Erythroblast (primary cell): ENCODE measurements around the gene AP5B1.

Source experiments
- GATA1 ChIP-seq: IDR thresholded peaks from 2 replicates; pipeline ENCODE4 v1.6.1; 2011; ENCODE audit warnings: low read depth, mild to moderate bottlenecking, control low read depth, low read length, moderate library complexity
- POLR2A ChIP-seq: IDR thresholded peaks from 2 replicates; pipeline ENCODE4 v1.6.1; 2011; ENCODE audit warnings: mild to moderate bottlenecking, low read length

DNA sequence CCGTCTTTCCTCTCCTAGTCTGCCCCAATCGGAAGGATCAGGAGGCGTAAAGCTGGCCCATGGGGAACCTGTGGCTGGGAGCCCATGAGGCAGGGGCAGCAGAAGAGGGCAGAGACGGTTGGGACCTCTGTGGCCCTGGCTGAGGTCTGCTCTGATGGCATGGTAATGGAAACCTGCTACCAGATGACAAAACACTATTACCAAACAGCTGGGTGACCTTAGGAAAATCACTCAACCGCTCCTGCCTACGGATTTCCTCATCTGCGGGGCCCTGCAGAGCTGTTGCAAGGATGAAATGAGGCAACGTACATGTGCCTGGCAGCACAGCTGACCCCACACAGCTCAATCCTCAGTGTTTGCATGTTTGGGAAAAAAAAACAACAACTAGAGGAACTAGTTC lies 4.6 kb downstream of the AP5B1 start:
- TF ChIP-seq POLR2A (no peak), GATA1 (no peak)
